ENCODE measurements around the gene EDIL3. TPM values are rescaled to one million over a fixed set of nuclear protein-coding genes. Genes with fewer than 3 reads are reported as not detected.

EDIL3 gene
- not detected for total RNA-seq
- polyA plus RNA-seq: not detected

- Histone ChIP-seq H3K36me3 (ENCODE audit: control insufficient read depth, insufficient read depth, low read length) (no peaks in the 10 kb centered on the region), H3K27me3 (ENCODE audit: control insufficient read depth, insufficient read depth, low read length) (peaks cover 7% of the 10 kb centered on the region), H3K27ac (ENCODE audit: insufficient read depth, low read length, poor library complexity, severe bottlenecking) (no peak within 1 kb of the TSS), H3K4me1 (ENCODE audit: control insufficient read depth, insufficient read depth, low read length, poor library complexity, severe bottlenecking) (no peaks in the 10 kb centered on the region), H3K9me3 (ENCODE audit: control insufficient read depth in 2 of 2, low read length in 2 of 2) (no peaks in the 10 kb centered on the region), H3K4me3 (ENCODE audit: low read depth, low read length) (no peak within 1 kb of the TSS)
- no peak for DNase-seq
- Mint-ChIP-seq H3K4me1 (peaks cover 0 to 2% (median 1%) of the 10 kb centered on the region in 4 donors), H3K9me3 (peaks cover 0 to 13% (median 0%) of the 10 kb centered on the region in 7 donors), H3K27me3 (peaks cover 33% of the 10 kb centered on the region), H3K36me3 (peaks cover 4% of the 10 kb centered on the region), H3K27ac (no peak within 1 kb of the TSS), H3K4me3 (no peak within 1 kb of the TSS)
- no peak for ATAC-seq (ENCODE audit: low read depth in 2 of 2)
Measured at GRCh38 chr5:84384604-84385575, at the start of gene EDIL3. EDIL3 (minus strand) TSS chr5:84384880; CDS start chr5:84384374, 506 bp downstream.

GRCh38 chr5:84433461-84433860 lies 48.8 kb upstream of the EDIL3 start:
- H3K4me1 ChIP-seq (ENCODE audit: control insufficient read depth, insufficient read depth, low read length, poor library complexity, severe bottlenecking): no peaks in the 10 kb centered on the region
- H3K27me3 Mint-ChIP-seq: no peaks in the 10 kb centered on the region
- no peak overlapping the region for H3K27ac ChIP-seq (ENCODE audit: insufficient read depth, low read length, poor library complexity, severe bottlenecking)
- peaks cover 0 to 7% (median 3%) of the 10 kb centered on the region in 7 donors for H3K9me3 Mint-ChIP-seq
- no peak overlapping the region for H3K4me3 Mint-ChIP-seq
- no peaks in the 10 kb centered on the region for H3K36me3 ChIP-seq (ENCODE audit: control insufficient read depth, insufficient read depth, low read length)
- H3K36me3 Mint-ChIP-seq: no peaks in the 10 kb centered on the region
- no peak for DNase-seq
- H3K27ac Mint-ChIP-seq: no peak overlapping the region
- ATAC-seq (ENCODE audit: low read depth in 2 of 2): no peak
- H3K27me3 ChIP-seq (ENCODE audit: control insufficient read depth, insufficient read depth, low read length): no peaks in the 10 kb centered on the region
- no peaks in the 10 kb centered on the region for H3K4me1 Mint-ChIP-seq
- H3K9me3 ChIP-seq (ENCODE audit: control insufficient read depth in 2 of 2, low read length in 2 of 2): peaks cover 0 to 9% of the 10 kb centered on the region in 2 experiments
- no peak overlapping the region for H3K4me3 ChIP-seq (ENCODE audit: low read depth, low read length)

GRCh38 chr5:84430863-84431663 lies 46.4 kb upstream of the EDIL3 start:
- Mint-ChIP-seq H3K4me1 (no peaks in the 10 kb centered on the region), H3K27ac (no peak overlapping the region), H3K27me3 (no peaks in the 10 kb centered on the region), H3K4me3 (no peak overlapping the region), H3K9me3 (peaks cover 0 to 7% (median 2%) of the 10 kb centered on the region in 7 donors), H3K36me3 (no peaks in the 10 kb centered on the region)
- peaks cover 0 to 9% of the 10 kb centered on the region in 2 experiments for H3K9me3 ChIP-seq (ENCODE audit: control insufficient read depth in 2 of 2, low read length in 2 of 2)
- H3K4me3 ChIP-seq (ENCODE audit: low read depth, low read length): no peak overlapping the region
- DNase-seq (no peak), ATAC-seq (ENCODE audit: low read depth in 2 of 2) (no peak)
- H3K27me3 ChIP-seq (ENCODE audit: control insufficient read depth, insufficient read depth, low read length): no peaks in the 10 kb centered on the region
- no peaks in the 10 kb centered on the region for H3K4me1 ChIP-seq (ENCODE audit: control insufficient read depth, insufficient read depth, low read length, poor library complexity, severe bottlenecking)
- no peaks in the 10 kb centered on the region for H3K36me3 ChIP-seq (ENCODE audit: control insufficient read depth, insufficient read depth, low read length)
- no peak overlapping the region for H3K27ac ChIP-seq (ENCODE audit: insufficient read depth, low read length, poor library complexity, severe bottlenecking)

GRCh38 chr5:84430079-84430478 lies 45.4 kb upstream of the EDIL3 start:
- Histone ChIP-seq H3K4me1 (ENCODE audit: control insufficient read depth, insufficient read depth, low read length, poor library complexity, severe bottlenecking) (no peaks in the 10 kb centered on the region), H3K27me3 (ENCODE audit: control insufficient read depth, insufficient read depth, low read length) (no peaks in the 10 kb centered on the region), H3K36me3 (ENCODE audit: control insufficient read depth, insufficient read depth, low read length) (no peaks in the 10 kb centered on the region), H3K4me3 (ENCODE audit: low read depth, low read length) (no peak overlapping the region), H3K9me3 (ENCODE audit: control insufficient read depth in 2 of 2, low read length in 2 of 2) (peaks cover 0 to 9% of the 10 kb centered on the region in 2 experiments), H3K27ac (ENCODE audit: insufficient read depth, low read length, poor library complexity, severe bottlenecking) (no peak overlapping the region)
- DNase-seq (no peak), ATAC-seq (ENCODE audit: low read depth in 2 of 2) (no peak)
- Mint-ChIP-seq H3K4me3 (no peak overlapping the region), H3K9me3 (peaks cover 0 to 7% (median 2%) of the 10 kb centered on the region in 7 donors), H3K4me1 (no peaks in the 10 kb centered on the region), H3K36me3 (no peaks in the 10 kb centered on the region), H3K27ac (no peak overlapping the region), H3K27me3 (no peaks in the 10 kb centered on the region)

GRCh38 chr5:84425365-84425881 lies 40.7 kb upstream of the EDIL3 start:
- no peak overlapping the region for H3K27ac Mint-ChIP-seq
- H3K27ac ChIP-seq (ENCODE audit: insufficient read depth, low read length, poor library complexity, severe bottlenecking): no peak overlapping the region
- H3K27me3 ChIP-seq (ENCODE audit: control insufficient read depth, insufficient read depth, low read length): no peaks in the 10 kb centered on the region
- H3K9me3 Mint-ChIP-seq: peaks cover 2 to 7% (median 3%) of the 10 kb centered on the region in 7 donors
- no peak overlapping the region for H3K4me3 ChIP-seq (ENCODE audit: low read depth, low read length)
- no peaks in the 10 kb centered on the region for H3K36me3 Mint-ChIP-seq
- peaks cover 0 to 4% of the 10 kb centered on the region in 2 experiments for H3K9me3 ChIP-seq (ENCODE audit: control insufficient read depth in 2 of 2, low read length in 2 of 2)
- H3K27me3 Mint-ChIP-seq: no peaks in the 10 kb centered on the region
- no peak overlapping the region for H3K4me3 Mint-ChIP-seq
- H3K4me1 Mint-ChIP-seq: no peaks in the 10 kb centered on the region
- ATAC-seq (ENCODE audit: low read depth in 2 of 2): no peak
- DNase-seq: no peak
- H3K4me1 ChIP-seq (ENCODE audit: control insufficient read depth, insufficient read depth, low read length, poor library complexity, severe bottlenecking): no peaks in the 10 kb centered on the region
- H3K36me3 ChIP-seq (ENCODE audit: control insufficient read depth, insufficient read depth, low read length): no peaks in the 10 kb centered on the region

GRCh38 chr5:84419742-84420141 lies 35.1 kb upstream of the EDIL3 start:
- H3K4me1 Mint-ChIP-seq: no peaks in the 10 kb centered on the region
- H3K36me3 ChIP-seq (ENCODE audit: control insufficient read depth, insufficient read depth, low read length): no peaks in the 10 kb centered on the region
- H3K27me3 ChIP-seq (ENCODE audit: control insufficient read depth, insufficient read depth, low read length): no peaks in the 10 kb centered on the region
- no peak for ATAC-seq (ENCODE audit: low read depth in 2 of 2)
- H3K36me3 Mint-ChIP-seq: no peaks in the 10 kb centered on the region
- H3K4me3 Mint-ChIP-seq: no peak overlapping the region
- H3K9me3 ChIP-seq (ENCODE audit: control insufficient read depth in 2 of 2, low read length in 2 of 2): peaks cover 0 to 6% of the 10 kb centered on the region in 2 experiments
- H3K4me3 ChIP-seq (ENCODE audit: low read depth, low read length): no peak overlapping the region
- H3K27ac ChIP-seq (ENCODE audit: insufficient read depth, low read length, poor library complexity, severe bottlenecking): no peak overlapping the region
- H3K9me3 Mint-ChIP-seq: peaks cover 2 to 14% (median 6%) of the 10 kb centered on the region in 7 donors
- no peak for DNase-seq
- H3K27me3 Mint-ChIP-seq: no peaks in the 10 kb centered on the region
- H3K4me1 ChIP-seq (ENCODE audit: control insufficient read depth, insufficient read depth, low read length, poor library complexity, severe bottlenecking): no peaks in the 10 kb centered on the region
- no peak overlapping the region for H3K27ac Mint-ChIP-seq

GRCh38 chr5:84411832-84412605 lies 27.3 kb upstream of the EDIL3 start:
- H3K9me3 ChIP-seq (ENCODE audit: control insufficient read depth in 2 of 2, low read length in 2 of 2): no peaks in the 10 kb centered on the region
- H3K27me3 ChIP-seq (ENCODE audit: control insufficient read depth, insufficient read depth, low read length): no peaks in the 10 kb centered on the region
- H3K4me1 ChIP-seq (ENCODE audit: control insufficient read depth, insufficient read depth, low read length, poor library complexity, severe bottlenecking): no peaks in the 10 kb centered on the region
- Mint-ChIP-seq H3K4me3 (no peak overlapping the region), H3K4me1 (no peaks in the 10 kb centered on the region), H3K27ac (no peak overlapping the region), H3K36me3 (no peaks in the 10 kb centered on the region), H3K9me3 (peaks cover 0 to 16% (median 4%) of the 10 kb centered on the region in 7 donors), H3K27me3 (no peaks in the 10 kb centered on the region)
- no peak for DNase-seq
- no peaks in the 10 kb centered on the region for H3K36me3 ChIP-seq (ENCODE audit: control insufficient read depth, insufficient read depth, low read length)
- no peak overlapping the region for H3K4me3 ChIP-seq (ENCODE audit: low read depth, low read length)
- no peak for ATAC-seq (ENCODE audit: low read depth in 2 of 2)
- no peak overlapping the region for H3K27ac ChIP-seq (ENCODE audit: insufficient read depth, low read length, poor library complexity, severe bottlenecking)

Measured in CD4-positive, CD25-positive, alpha-beta regulatory T cell (primary cell).